H9 (cell line): Measurements from ENCODE around the gene RUVBL1. TPM values are rescaled to one million over a fixed set of nuclear protein-coding genes. Genes with fewer than 3 reads are reported as not detected.

Experiments used
- DNase-seq: peaks from one replicate; pipeline ENCODE4 v3.0.0-alpha.2; 2017
- H2AFZ ChIP-seq: one replicate; pipeline ENCODE4 v1.6.1; 2013; ENCODE audit warnings: mild to moderate bottlenecking, low read length, control low read depth, moderate library complexity
- H2AK5ac ChIP-seq: 2 replicates; pipeline ENCODE4 v1.6.1; 2013; ENCODE audit warnings: low read length, control low read depth, mixed read lengths; ENCODE audit not compliant: insufficient read length
- H2BK120ac ChIP-seq: one replicate; pipeline ENCODE4 v1.6.1; 2013; ENCODE audit warnings: low read depth, mild to moderate bottlenecking, low read length, control low read depth, inconsistent platforms; ENCODE audit not compliant: poor library complexity, severe bottlenecking
- H2BK12ac ChIP-seq: 2 replicates; pipeline ENCODE4 v1.6.1; 2013; ENCODE audit warnings: low read length, control low read depth, mixed read lengths, low read depth; ENCODE audit not compliant: insufficient read length
- H2BK15ac ChIP-seq: 2 replicates; pipeline ENCODE4 v1.6.1; 2013; ENCODE audit warnings: low read depth, low read length, control low read depth
- H2BK20ac ChIP-seq: one replicate; pipeline ENCODE4 v1.6.1; 2013; ENCODE audit warnings: low read depth, mild to moderate bottlenecking, low read length, control low read depth, inconsistent platforms; ENCODE audit not compliant: poor library complexity, severe bottlenecking
- H2BK5ac ChIP-seq: 2 replicates; pipeline ENCODE4 v1.6.1; 2013; ENCODE audit warnings: low read length, control low read depth, mixed read lengths; ENCODE audit not compliant: insufficient read length
- H3K14ac ChIP-seq: 2 replicates; pipeline ENCODE4 v1.6.1; 2013; ENCODE audit warnings: low read length, control low read depth; ENCODE audit not compliant: insufficient read depth
- H3K18ac ChIP-seq: 2 replicates; pipeline ENCODE4 v1.6.1; 2013; ENCODE audit warnings: low read depth, mild to moderate bottlenecking, mixed read lengths, low read length, control low read depth; ENCODE audit not compliant: insufficient read length
- H3K23ac ChIP-seq: 2 replicates; pipeline ENCODE4 v1.6.1; 2013; ENCODE audit warnings: low read length, control low read depth, mixed read lengths, low read depth; ENCODE audit not compliant: insufficient read length
- H3K23me2 ChIP-seq: 2 replicates; pipeline ENCODE4 v1.6.1; 2013; ENCODE audit warnings: low read depth, mild to moderate bottlenecking, mixed read lengths, low read length, control low read depth; ENCODE audit not compliant: insufficient read length, poor library complexity, severe bottlenecking
- H3K27ac ChIP-seq: 2 replicates; pipeline ENCODE4 v1.5.1; 2013; ENCODE audit warnings: low read length, control low read depth, mixed read lengths, low read depth; ENCODE audit not compliant: insufficient read length
- H3K27me3 ChIP-seq: 2 replicates; pipeline ENCODE4 v1.6.1; 2013; ENCODE audit warnings: low read length, control low read depth, inconsistent platforms; ENCODE audit not compliant: insufficient read depth
- H3K4ac ChIP-seq: 2 replicates; pipeline ENCODE4 v1.6.1; 2013; ENCODE audit warnings: low read depth, mild to moderate bottlenecking, control low read depth, inconsistent platforms, low read length, moderate library complexity
- H3K4me1 ChIP-seq: 2 replicates; pipeline ENCODE4 v1.6.1; 2013; ENCODE audit warnings: low read length, control low read depth, inconsistent platforms; ENCODE audit not compliant: insufficient read depth
- H3K4me2 ChIP-seq: 2 replicates; pipeline ENCODE4 v1.6.1; 2013; ENCODE audit warnings: low read length, control low read depth, mixed read lengths; ENCODE audit not compliant: insufficient read length, insufficient read depth
- H3K56ac ChIP-seq: 2 replicates; pipeline ENCODE4 v1.6.1; 2013; ENCODE audit warnings: low read depth, mild to moderate bottlenecking, mixed read lengths, low read length, control low read depth; ENCODE audit not compliant: insufficient read length
- H3K79me1 ChIP-seq: 2 replicates; pipeline ENCODE4 v1.6.1; 2013; ENCODE audit warnings: low read depth, mild to moderate bottlenecking, moderate library complexity, low read length, control low read depth, inconsistent platforms; ENCODE audit not compliant: insufficient read depth, poor library complexity, severe bottlenecking
- H3K79me2 ChIP-seq: 2 replicates; pipeline ENCODE4 v1.6.1; 2013; ENCODE audit warnings: low read length, control low read depth, inconsistent platforms; ENCODE audit not compliant: insufficient read depth
- H3K9ac ChIP-seq: 2 replicates; pipeline ENCODE4 v1.6.1; 2013; ENCODE audit warnings: low read length, control low read depth, mixed read lengths; ENCODE audit not compliant: insufficient read length; ENCODE audit errors: extremely low read depth
- H3K9me3 ChIP-seq: one replicate; pipeline ENCODE4 v1.6.1; 2013; ENCODE audit warnings: low read depth, low read length, inconsistent platforms; ENCODE audit not compliant: control insufficient read depth
- H3T11ph ChIP-seq: one replicate; pipeline ENCODE4 v1.6.1; 2013; ENCODE audit warnings: mild to moderate bottlenecking, low read length, control low read depth, inconsistent platforms
- H4K20me1 ChIP-seq: one replicate; pipeline ENCODE4 v1.6.1; 2013; ENCODE audit not compliant: control insufficient read depth, insufficient read length, insufficient read depth
- H4K5ac ChIP-seq: 2 replicates; pipeline ENCODE4 v1.6.1; 2013; ENCODE audit warnings: low read depth, mild to moderate bottlenecking, mixed read lengths, low read length, control low read depth; ENCODE audit not compliant: insufficient read length
- H4K8ac ChIP-seq: replicated peaks from 2 replicates; pipeline ENCODE4 v1.6.1; 2013; ENCODE audit warnings: low read length, control low read depth, mixed read lengths, low read depth; ENCODE audit not compliant: insufficient read length
- H4K91ac ChIP-seq: 2 replicates; pipeline ENCODE4 v1.6.1; 2013; ENCODE audit warnings: low read depth, mild to moderate bottlenecking, moderate library complexity, mixed read lengths, low read length, control low read depth; ENCODE audit not compliant: insufficient read length
- H3K27ac Mint-ChIP-seq, 3 experiments: 2 replicates in 2 of 3; 3 replicates in 1 of 3; pipeline ENCODE4 v1.8.0; 2020 to 2021; ENCODE audit warnings: mixed read lengths in 3 of 3, mild to moderate bottlenecking in 1 of 3, moderate library complexity in 1 of 3
- H3K27me3 Mint-ChIP-seq: 2 replicates; pipeline ENCODE4 v1.8.0; 2021; ENCODE audit warnings: low read depth, mild to moderate bottlenecking, moderate library complexity, mixed read lengths
- H3K36me3 Mint-ChIP-seq, 3 experiments: 2 replicates in 2 of 3; 3 replicates in 1 of 3; pipeline ENCODE4 v1.8.0; 2020 to 2021; ENCODE audit warnings: low read depth in 3 of 3, mixed read lengths in 3 of 3; ENCODE audit not compliant: insufficient read depth in 1 of 3
- H3K4me1 Mint-ChIP-seq, 2 experiments: 2 replicates each; pipeline ENCODE4 v1.8.0; 2020; ENCODE audit warnings: mixed read lengths in 2 of 2
- H3K4me3 Mint-ChIP-seq, 2 experiments: 2 replicates in 1 of 2; 3 replicates in 1 of 2; pipeline ENCODE4 v1.8.0; 2020 to 2021; ENCODE audit warnings: mild to moderate bottlenecking in 2 of 2, mixed read lengths in 2 of 2, moderate library complexity in 1 of 2
- H3K9me3 Mint-ChIP-seq, 2 experiments: 2 replicates in 1 of 2; 3 replicates in 1 of 2; pipeline ENCODE4 v1.8.0; 2020; ENCODE audit warnings: mild to moderate bottlenecking in 2 of 2, mixed read lengths in 2 of 2, moderate library complexity in 1 of 2
- CTCF ChIP-seq: fragments of 200-600 bp; sonication (generic); conservative IDR thresholded peaks from 3 replicates; pipeline ENCODE4 v1.8.0; 2021; ENCODE audit warnings: antibody characterized with exemption, mild to moderate bottlenecking
- WGBS: extraction: QIAGEN DNeasy Blood & Tissue Kit; methylation state at CpG from one replicate; pipeline ENCODE4 v1.1.7; 2013; ENCODE audit warnings: missing lambda C conversion rate, low lambda C conversion rate, mixed read lengths; ENCODE audit not compliant: insufficient read length; ENCODE audit errors: extremely low coverage; 5-methylcytosine and 5-hydroxymethylcytosine counted together
- total RNA-seq: library from RNA; stranded (reverse); gene quantifications from 2 replicates; pipeline ENCODE4 v1.2.1, GENCODE V29; 2021

The RUVBL1 gene
- total RNA-seq, 1 experiment from 2014 or later = 99.6 TPM

GRCh38 chr3:128067489-128067888 is 56.1 kb downstream of the RUVBL1 start:
- no peak overlapping the region for H4K8ac ChIP-seq
- no peak overlapping the region for H3K4me2 ChIP-seq
- no peak overlapping the region for H3K23ac ChIP-seq
- peaks cover 52 to 92% (median 77%) of the 10 kb centered on the region in 3 experiments for H3K36me3 Mint-ChIP-seq
- H3K27me3 Mint-ChIP-seq = peaks cover 1% of the 10 kb centered on the region; the same call in 1 of the 2 replicates
- no peak overlapping the region for H4K91ac ChIP-seq
- no peak overlapping the region for H2BK12ac ChIP-seq
- H3K79me2 ChIP-seq = no peaks in the 10 kb centered on the region
- no peak overlapping the region for H3K18ac ChIP-seq
- H3K56ac ChIP-seq = no peak overlapping the region
- H4K20me1 ChIP-seq = no peaks in the 10 kb centered on the region
- H3K9ac ChIP-seq = no peak overlapping the region
- no peak overlapping the region for H3K27ac Mint-ChIP-seq
- no peak overlapping the region for H3T11ph ChIP-seq
- H2AK5ac ChIP-seq = no peak overlapping the region
- no peaks in the 10 kb centered on the region for H3K4me1 Mint-ChIP-seq
- no peak overlapping the region for H3K14ac ChIP-seq
- H3K4ac ChIP-seq = no peak overlapping the region
- H3K27me3 ChIP-seq = no peaks in the 10 kb centered on the region
- no peak for DNase-seq
- H2BK20ac ChIP-seq = no peak overlapping the region
- H2AFZ ChIP-seq = no peak overlapping the region
- H2BK15ac ChIP-seq = no peak overlapping the region
- no peak overlapping the region for H3K27ac ChIP-seq
- H3K23me2 ChIP-seq = no peaks in the 10 kb centered on the region
- no peaks in the 10 kb centered on the region for H3K9me3 Mint-ChIP-seq
- H2BK120ac ChIP-seq = no peak overlapping the region
- no CpG with 5 or more reads among the region's 7 CpGs for WGBS
- no peak for TF ChIP-seq CTCF
- H3K79me1 ChIP-seq = no peaks in the 10 kb centered on the region
- H2BK5ac ChIP-seq = no peak overlapping the region
- H3K9me3 ChIP-seq = no peaks in the 10 kb centered on the region
- no peak overlapping the region for H4K5ac ChIP-seq
- H3K4me3 Mint-ChIP-seq = no peak overlapping the region
- no peaks in the 10 kb centered on the region for H3K4me1 ChIP-seq
